AG10803 (cell line): ENCODE measurements around the gene SNAP91.
"Not testable (repeated sequence)": the region's sequence is repeated elsewhere in the genome, so short reads cannot be mapped to it uniquely, and the experiment has no call there.

Source experiments
- DNase-seq: peaks from one replicate; pipeline ENCODE4 v3.0.0; 2010; ENCODE audit warnings: low read depth
- H3K4me3 ChIP-seq: 2 replicates; pipeline ENCODE4 v1.5.1; 2011; ENCODE audit warnings: mild to moderate bottlenecking, low read length, control low read depth
- TF ChIP-seq, protein P1 (sequence below): conservative IDR thresholded peaks from 2 replicates; pipeline ENCODE4 v1.5.1; 2011; ENCODE audit warnings: mild to moderate bottlenecking, low read length, control low read depth, inconsistent platforms

The SNAP91 gene, protein sequence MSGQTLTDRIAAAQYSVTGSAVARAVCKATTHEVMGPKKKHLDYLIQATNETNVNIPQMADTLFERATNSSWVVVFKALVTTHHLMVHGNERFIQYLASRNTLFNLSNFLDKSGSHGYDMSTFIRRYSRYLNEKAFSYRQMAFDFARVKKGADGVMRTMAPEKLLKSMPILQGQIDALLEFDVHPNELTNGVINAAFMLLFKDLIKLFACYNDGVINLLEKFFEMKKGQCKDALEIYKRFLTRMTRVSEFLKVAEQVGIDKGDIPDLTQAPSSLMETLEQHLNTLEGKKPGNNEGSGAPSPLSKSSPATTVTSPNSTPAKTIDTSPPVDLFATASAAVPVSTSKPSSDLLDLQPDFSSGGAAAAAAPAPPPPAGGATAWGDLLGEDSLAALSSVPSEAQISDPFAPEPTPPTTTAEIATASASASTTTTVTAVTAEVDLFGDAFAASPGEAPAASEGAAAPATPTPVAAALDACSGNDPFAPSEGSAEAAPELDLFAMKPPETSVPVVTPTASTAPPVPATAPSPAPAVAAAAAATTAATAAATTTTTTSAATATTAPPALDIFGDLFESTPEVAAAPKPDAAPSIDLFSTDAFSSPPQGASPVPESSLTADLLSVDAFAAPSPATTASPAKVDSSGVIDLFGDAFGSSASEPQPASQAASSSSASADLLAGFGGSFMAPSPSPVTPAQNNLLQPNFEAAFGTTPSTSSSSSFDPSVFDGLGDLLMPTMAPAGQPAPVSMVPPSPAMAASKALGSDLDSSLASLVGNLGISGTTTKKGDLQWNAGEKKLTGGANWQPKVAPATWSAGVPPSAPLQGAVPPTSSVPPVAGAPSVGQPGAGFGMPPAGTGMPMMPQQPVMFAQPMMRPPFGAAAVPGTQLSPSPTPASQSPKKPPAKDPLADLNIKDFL

DNA sequence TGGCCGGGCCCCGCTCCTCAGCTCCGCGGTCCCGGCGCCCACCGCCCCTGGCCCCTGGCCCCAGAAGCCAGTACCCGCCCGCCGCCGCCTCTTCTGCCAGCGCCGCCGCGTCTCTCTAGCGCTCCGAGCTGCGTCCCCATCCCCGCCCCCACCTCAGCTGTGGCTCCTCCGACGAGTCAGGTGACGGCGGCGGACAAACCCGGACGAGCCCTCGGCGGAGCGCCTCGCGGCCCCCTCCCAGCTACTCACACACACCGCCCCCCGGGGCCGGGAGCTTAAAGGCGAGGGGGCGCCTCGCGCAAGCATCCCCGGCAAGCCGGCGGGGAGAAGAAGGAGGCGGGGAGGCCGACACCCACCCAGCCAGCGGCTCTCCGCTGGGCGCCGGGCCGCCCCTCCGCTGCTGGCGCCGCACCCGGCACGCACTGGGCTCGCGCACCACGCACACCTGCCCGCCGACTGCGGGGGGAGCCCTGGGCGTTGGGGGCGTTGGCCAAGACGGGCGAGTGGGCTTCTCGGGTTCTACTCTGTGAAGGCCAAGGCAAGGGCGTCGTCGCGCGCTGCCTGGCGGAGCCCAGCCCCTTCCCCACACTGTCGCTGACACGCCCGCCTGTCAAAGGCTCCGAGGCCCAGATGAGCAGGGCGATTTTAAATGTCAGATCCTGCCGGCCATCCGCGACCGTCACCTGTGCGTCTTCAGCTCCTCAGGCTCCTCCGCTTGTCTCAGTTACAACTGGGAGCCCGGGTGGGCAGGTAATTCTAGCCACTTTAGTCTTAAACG, at the start of gene SNAP91:
SNAP91 (minus strand) TSS at position 132 of the 778 bp plus-strand sequence. CDS start 1,174 bp downstream, outside the sequence.
- DNase-seq = no peak
- peak within 1 kb of the TSS; percentile 38 for H3K4me3 ChIP-seq
- TF ChIP-seq, protein P1, sequence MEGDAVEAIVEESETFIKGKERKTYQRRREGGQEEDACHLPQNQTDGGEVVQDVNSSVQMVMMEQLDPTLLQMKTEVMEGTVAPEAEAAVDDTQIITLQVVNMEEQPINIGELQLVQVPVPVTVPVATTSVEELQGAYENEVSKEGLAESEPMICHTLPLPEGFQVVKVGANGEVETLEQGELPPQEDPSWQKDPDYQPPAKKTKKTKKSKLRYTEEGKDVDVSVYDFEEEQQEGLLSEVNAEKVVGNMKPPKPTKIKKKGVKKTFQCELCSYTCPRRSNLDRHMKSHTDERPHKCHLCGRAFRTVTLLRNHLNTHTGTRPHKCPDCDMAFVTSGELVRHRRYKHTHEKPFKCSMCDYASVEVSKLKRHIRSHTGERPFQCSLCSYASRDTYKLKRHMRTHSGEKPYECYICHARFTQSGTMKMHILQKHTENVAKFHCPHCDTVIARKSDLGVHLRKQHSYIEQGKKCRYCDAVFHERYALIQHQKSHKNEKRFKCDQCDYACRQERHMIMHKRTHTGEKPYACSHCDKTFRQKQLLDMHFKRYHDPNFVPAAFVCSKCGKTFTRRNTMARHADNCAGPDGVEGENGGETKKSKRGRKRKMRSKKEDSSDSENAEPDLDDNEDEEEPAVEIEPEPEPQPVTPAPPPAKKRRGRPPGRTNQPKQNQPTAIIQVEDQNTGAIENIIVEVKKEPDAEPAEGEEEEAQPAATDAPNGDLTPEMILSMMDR = no peak

DNA sequence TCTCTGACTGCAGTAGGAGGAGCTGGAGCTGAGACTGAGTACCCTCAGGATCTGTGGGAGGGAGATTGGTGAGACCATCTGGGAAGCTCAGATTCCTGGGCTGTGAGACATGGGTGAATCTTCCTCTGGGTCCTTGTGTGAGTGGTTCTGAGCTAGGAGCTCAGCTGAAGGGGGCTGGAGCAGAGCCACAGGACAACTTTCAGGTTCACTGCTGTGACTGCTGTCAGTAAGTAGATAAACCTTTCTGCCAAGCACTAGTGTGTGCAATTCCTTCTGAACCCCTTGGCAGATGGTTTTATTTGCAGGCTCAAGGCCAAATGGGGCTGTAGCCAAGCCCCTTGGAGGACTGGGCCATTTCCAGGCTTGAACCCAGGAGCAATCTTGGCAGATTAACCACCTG, 49.6 kb upstream of the SNAP91 start:
- TF ChIP-seq, protein P1 = no peak
- no peak overlapping the region for H3K4me3 ChIP-seq
- no peak for DNase-seq

DNA sequence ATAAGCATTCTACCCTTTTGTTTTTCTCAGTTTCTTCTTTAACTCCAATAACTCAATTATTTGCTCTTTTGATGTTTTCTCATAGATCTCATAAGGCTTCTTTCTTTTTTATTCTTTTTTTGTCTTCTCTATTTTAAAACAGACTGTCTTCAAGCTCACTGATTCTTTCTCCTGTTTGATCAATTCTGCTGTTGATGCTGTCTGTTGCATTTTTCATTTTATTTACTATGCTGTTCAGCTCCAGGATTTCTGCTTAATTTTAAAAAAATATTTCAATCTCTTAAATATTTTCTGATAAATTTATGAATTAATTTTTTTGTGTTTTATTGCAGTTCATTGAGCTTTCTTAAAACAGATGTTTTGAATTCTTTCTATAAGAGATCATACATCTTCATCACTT, 48.1 kb upstream of the SNAP91 start:
- no peak overlapping the region for H3K4me3 ChIP-seq
- DNase-seq = no peak
- TF ChIP-seq, protein P1 = no peak

GRCh38 chr6:83756565-83756964, 47.7 kb upstream of the SNAP91 start:
- no peak for DNase-seq
- no peak overlapping the region for H3K4me3 ChIP-seq
- TF ChIP-seq, protein P1 = no peak

- DNase-seq, H3K4me3 ChIP-seq: not testable (repeated sequence)
Measured at GRCh38 chr6:83752375-83752774, 43.5 kb upstream of the SNAP91 start.

DNA sequence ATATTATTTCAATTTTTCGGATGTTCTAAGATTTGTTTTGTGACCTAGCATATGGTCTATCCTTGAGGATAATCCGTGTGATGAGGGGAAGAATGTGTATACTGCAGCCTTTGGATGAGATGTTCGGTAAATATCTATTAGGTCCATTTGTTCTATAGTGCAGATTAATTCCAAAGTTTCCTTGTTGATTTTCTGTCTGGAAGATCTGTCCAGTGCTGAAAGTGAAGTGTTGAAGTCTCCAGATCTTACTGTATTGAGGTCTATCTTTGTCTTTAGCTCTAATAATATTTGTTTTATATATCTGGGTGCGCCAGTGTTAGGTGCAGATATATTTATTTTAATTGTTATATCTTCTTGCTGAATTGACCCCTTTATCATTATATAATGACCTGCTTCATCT, 32.2 kb upstream of the SNAP91 start:
- no peak for DNase-seq
- H3K4me3 ChIP-seq = no peak overlapping the region
- TF ChIP-seq, protein P1 = no peak

GRCh38 chr6:83735461-83735860, 26.6 kb upstream of the SNAP91 start:
- TF ChIP-seq, protein P1 = no peak
- peak; percentile 1 for DNase-seq
- H3K4me3 ChIP-seq = no peak overlapping the region
